ENCODE data around the gene SLC17A1.

Gene SLC17A1

GRCh38 chr6:25831532-25832306 is at the start of gene SLC17A1:
Gene SLC17A1, minus strand, starts transcription at chr6:25832052. Its CDS starts 1,495 bp downstream, at chr6:25830557.
- FAIRE-seq (no peak), DNase-seq (ENCODE audit: insufficient read length, low spot score) (no peak)

GRCh38 chr6:25880601-25881000 is 48.7 kb upstream of the SLC17A1 start:
- FAIRE-seq (no peak), DNase-seq (ENCODE audit: insufficient read length, low spot score) (no peak)

GRCh38 chr6:25878721-25879322 is 47.0 kb upstream of the SLC17A1 start:
- DNase-seq (ENCODE audit: insufficient read length, low spot score) (no peak), FAIRE-seq (no peak)

- no peak for FAIRE-seq
Observed at GRCh38 chr6:25875926-25876602, 44.2 kb upstream of the SLC17A1 start.

GRCh38 chr6:25875563-25875905 is 43.7 kb upstream of the SLC17A1 start:
- DNase-seq (ENCODE audit: insufficient read length, low spot score): no peak
- no peak for FAIRE-seq

More at GRCh38 chr6:25875926-25876602, 44.2 kb upstream of the SLC17A1 start:
- no peak for DNase-seq (ENCODE audit: insufficient read length, low spot score)

GRCh38 chr6:25874822-25875562 is 43.1 kb upstream of the SLC17A1 start:
- no peak for DNase-seq (ENCODE audit: insufficient read length, low spot score)
- FAIRE-seq: no peak

GRCh38 chr6:25874118-25874517 is 42.3 kb upstream of the SLC17A1 start, which contains the start of gene SLC17A3:
Gene SLC17A3, minus strand, starts transcription at chr6:25874243. Its CDS starts 5,856 bp downstream, at chr6:25868387.
- FAIRE-seq: no peak
- no peak for DNase-seq (ENCODE audit: insufficient read length, low spot score)

GRCh38 chr6:25872814-25873213 is 41.0 kb upstream of the SLC17A1 start:
- no peak for DNase-seq (ENCODE audit: insufficient read length, low spot score)
- no peak for FAIRE-seq

- FAIRE-seq (no peak), DNase-seq (ENCODE audit: insufficient read length, low spot score) (no peak)
Observed at GRCh38 chr6:25869840-25870239, 38.0 kb upstream of the SLC17A1 start.

GRCh38 chr6:25868436-25869183 is 36.8 kb upstream of the SLC17A1 start:
- FAIRE-seq (no peak), DNase-seq (ENCODE audit: insufficient read length, low spot score) (no peak)

GRCh38 chr6:25866011-25866410 is 34.2 kb upstream of the SLC17A1 start:
- no peak for DNase-seq (ENCODE audit: insufficient read length, low spot score)
- FAIRE-seq: no peak

GRCh38 chr6:25863360-25863759 is 31.5 kb upstream of the SLC17A1 start:
- DNase-seq (ENCODE audit: insufficient read length, low spot score) (no peak), FAIRE-seq (no peak)

GRCh38 chr6:25862199-25862598 is 30.3 kb upstream of the SLC17A1 start:
- FAIRE-seq: no peak
- no peak for DNase-seq (ENCODE audit: insufficient read length, low spot score)

GRCh38 chr6:25852756-25853155 is 20.9 kb upstream of the SLC17A1 start:
- DNase-seq (ENCODE audit: insufficient read length, low spot score) (no peak), FAIRE-seq (no peak)

- no peak for FAIRE-seq
- no peak for DNase-seq (ENCODE audit: insufficient read length, low spot score)
Observed at GRCh38 chr6:25851961-25852360, 20.1 kb upstream of the SLC17A1 start.

GRCh38 chr6:25844518-25844917 is 12.7 kb upstream of the SLC17A1 start:
- no peak for DNase-seq (ENCODE audit: insufficient read length, low spot score)
- FAIRE-seq: no peak

GRCh38 chr6:25842526-25842925 is 10.7 kb upstream of the SLC17A1 start:
- FAIRE-seq: no peak
- DNase-seq (ENCODE audit: insufficient read length, low spot score): no peak

GRCh38 chr6:25835442-25836283 is 3.8 kb upstream of the SLC17A1 start:
- DNase-seq (ENCODE audit: insufficient read length, low spot score) (no peak), FAIRE-seq (no peak)

GRCh38 chr6:25834950-25835349 is 3.1 kb upstream of the SLC17A1 start:
- no peak for DNase-seq (ENCODE audit: insufficient read length, low spot score)
- FAIRE-seq: no peak

Measured in HTR-8/SVneo (cell line).